Brain microvascular endothelial cell (primary cell): Measurements from ENCODE around the gene TUBB4B.

Source experiments
- DNase-seq: peaks from one replicate; pipeline ENCODE4 v3.0.0-alpha.2; 2020
- H3K27ac ChIP-seq: fragments of 250-450 bp; sonication (Bioruptor Pico); 2 replicates; pipeline ENCODE4 v1.5.1; 2020; ENCODE audit warnings: mild to moderate bottlenecking, moderate library complexity
- H3K27me3 ChIP-seq: fragments of 250-450 bp; sonication (Bioruptor Pico); replicated peaks from 2 replicates; pipeline ENCODE4 v1.5.1; 2020; ENCODE audit warnings: mild to moderate bottlenecking
- H3K36me3 ChIP-seq: fragments of 250-450 bp; sonication (Bioruptor Pico); replicated peaks from 2 replicates; pipeline ENCODE4 v1.5.1; 2020; ENCODE audit warnings: mild to moderate bottlenecking
- H3K4me3 ChIP-seq: 2 replicates; pipeline ENCODE4 v1.5.1; 2011; ENCODE audit warnings: low read depth, mild to moderate bottlenecking, control low read depth, low read length, moderate library complexity
- CTCF ChIP-seq: IDR thresholded peaks from 2 replicates; pipeline ENCODE4 v1.5.1; 2011; ENCODE audit warnings: low read depth, mild to moderate bottlenecking, moderate library complexity, low read length, control low read depth, inconsistent platforms; ENCODE audit errors: missing control alignments
- in situ Hi-C: cut with HindIII; loops from 2 replicates; pipeline ENCODE4 v1.10.0; 2017; ENCODE audit warnings: low sequenced_read_pairs, low pct_ligation_motif_present

The TUBB4B gene

GRCh38 chr9:137221506-137222111 is 19.5 kb upstream of the TUBB4B start:
- DNase-seq: no peak
- no peak overlapping the region for H3K27ac ChIP-seq
- no peak overlapping the region for H3K4me3 ChIP-seq
- no peaks in the 10 kb centered on the region for H3K27me3 ChIP-seq
- TF ChIP-seq CTCF: no peak
- H3K36me3 ChIP-seq: peaks cover 2% of the 10 kb centered on the region
- in situ Hi-C loops: no loop called here

GRCh38 chr9:137222190-137223077 is 18.7 kb upstream of the TUBB4B start, which contains the start of gene RNF208:
TSS of gene RNF208 (minus strand) at chr9:137222240. CDS start at chr9:137221212, 1,028 bp downstream.
- Histone ChIP-seq H3K36me3 (no peaks in the 10 kb centered on the region), H3K27ac (no peak within 1 kb of the TSS), H3K27me3 (no peaks in the 10 kb centered on the region), H3K4me3 (peak within 1 kb of the TSS; percentile 48)
- in situ Hi-C loops: no loop called here
- TF ChIP-seq CTCF: no peak
- no peak for DNase-seq

GRCh38 chr9:137223078-137223970 is 17.8 kb upstream of the TUBB4B start:
- H3K36me3 ChIP-seq: no peaks in the 10 kb centered on the region
- TF ChIP-seq CTCF: no peak
- peak; percentile 98 for DNase-seq

GRCh38 chr9:137224830-137225694 is 16.0 kb upstream of the TUBB4B start, which contains the start of gene CYSRT1:
TSS of gene CYSRT1 (plus strand) at chr9:137225174. CDS start at chr9:137225622, 448 bp downstream.
- H3K36me3 ChIP-seq: no peaks in the 10 kb centered on the region
- in situ Hi-C loops: no loop called here
- no peaks in the 10 kb centered on the region for H3K27me3 ChIP-seq
- TF ChIP-seq CTCF: no peak
- peak within 1 kb of the TSS; percentile 77 for H3K4me3 ChIP-seq
- no peak within 1 kb of the TSS for H3K27ac ChIP-seq
- no peak for DNase-seq

More at GRCh38 chr9:137223078-137223970, 17.8 kb upstream of the TUBB4B start:
- in situ Hi-C loops: no loop called here
- H3K27me3 ChIP-seq: no peaks in the 10 kb centered on the region
- H3K27ac ChIP-seq: peak overlapping the region; percentile 66
- peak overlapping the region; percentile 77 for H3K4me3 ChIP-seq
